Liver (tissue), 3 donors: Measurements from ENCODE around the gene CADPS.

Experiments used
- GABPA ChIP-seq, 2 donors: IDR thresholded peaks in 1 of 2; conservative IDR thresholded peaks in 1 of 2; 2 replicates each; pipeline ENCODE4 v1.6.1; 2016; ENCODE audit warnings: antibody characterized with exemption in 2 of 2, mild to moderate bottlenecking in 1 of 2, moderate library complexity in 1 of 2
- HNF4A ChIP-seq, 2 donors: conservative IDR thresholded peaks; 2 replicates each; pipeline ENCODE4 v1.6.1; 2016; ENCODE audit warnings: antibody characterized with exemption in 2 of 2, mild to moderate bottlenecking in 2 of 2
- HNF4G ChIP-seq: IDR thresholded peaks from 2 replicates; pipeline ENCODE4 v1.6.1; 2016; ENCODE audit warnings: antibody characterized with exemption
- JUND ChIP-seq, 2 donors: IDR thresholded peaks; 2 replicates each; pipeline ENCODE4 v1.6.1; 2016; ENCODE audit warnings: antibody characterized with exemption in 2 of 2
- MAX ChIP-seq: IDR thresholded peaks from 2 replicates; pipeline ENCODE4 v1.6.1; 2016; ENCODE audit warnings: antibody characterized with exemption
- RXRA ChIP-seq, 2 donors: IDR thresholded peaks; 2 replicates each; pipeline ENCODE4 v1.6.1; 2017 to 2018; ENCODE audit warnings: antibody characterized with exemption in 2 of 2, mild to moderate bottlenecking in 1 of 2
- SP1 ChIP-seq: IDR thresholded peaks from 2 replicates; pipeline ENCODE4 v1.6.1; 2018; ENCODE audit warnings: antibody characterized with exemption, mild to moderate bottlenecking
- TAF1 ChIP-seq: conservative IDR thresholded peaks from 2 replicates; pipeline ENCODE4 v1.6.1; 2016; ENCODE audit warnings: antibody characterized with exemption, mild to moderate bottlenecking
- YY1 ChIP-seq: IDR thresholded peaks from 2 replicates; pipeline ENCODE4 v1.6.1; 2016; ENCODE audit warnings: antibody characterized with exemption, mild to moderate bottlenecking
- ZBTB33 ChIP-seq: IDR thresholded peaks from 2 replicates; pipeline ENCODE4 v1.6.1; 2016; ENCODE audit warnings: antibody characterized with exemption
- TF ChIP-seq, protein P1 (sequence below): fragments of 150-350 bp; IDR thresholded peaks from 2 replicates; pipeline ENCODE4 v1.5.1; 2017; ENCODE audit warnings: improper control_type of control experiment, low read depth, low read length; ENCODE audit not compliant: missing input control
- TF ChIP-seq, protein P2 (sequence below): IDR thresholded peaks from 2 replicates; pipeline ENCODE4 v1.6.1; 2016; ENCODE audit warnings: antibody characterized with exemption, mild to moderate bottlenecking
- TF ChIP-seq, protein P3 (sequence below): IDR thresholded peaks from 2 replicates; pipeline ENCODE4 v1.6.1; 2016; ENCODE audit warnings: antibody characterized with exemption
- donor health status: healthy.
- donor health status: healthy.

DNA sequence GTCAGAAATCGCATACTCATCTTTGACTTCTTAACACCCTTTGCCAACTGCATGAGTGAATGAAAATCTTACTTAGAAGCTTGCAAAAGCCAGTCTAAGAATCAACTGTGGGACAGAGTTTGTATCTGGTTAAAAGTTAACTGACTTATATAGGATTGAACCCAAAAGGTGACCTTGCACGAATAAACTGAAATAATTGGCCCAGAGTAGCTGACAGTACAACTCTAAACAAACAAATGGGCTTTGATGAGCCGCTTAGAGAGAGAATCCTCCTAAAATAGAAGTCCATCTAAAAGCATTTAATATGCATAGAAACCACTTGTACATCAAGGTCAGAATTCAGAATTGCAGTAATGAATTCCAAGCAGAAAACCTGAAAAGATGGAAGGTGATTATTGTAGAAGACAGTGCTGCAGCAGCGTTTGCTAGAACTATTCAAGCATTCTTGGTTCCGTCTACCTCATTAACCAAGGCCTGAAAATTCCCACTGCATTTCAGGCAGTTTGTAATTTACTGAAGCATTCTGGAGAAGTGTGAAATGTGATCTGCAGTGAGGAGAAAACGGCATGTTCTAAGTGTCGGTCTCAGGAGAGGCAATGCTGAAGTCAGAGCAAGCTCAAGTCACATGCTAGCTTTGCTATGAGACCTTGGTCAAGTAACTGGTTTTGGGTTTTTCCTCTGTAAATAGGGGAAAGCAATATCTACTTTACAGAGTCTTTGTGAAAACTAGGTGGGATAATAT, 103.7 kb downstream of the CADPS start:
- TF ChIP-seq, protein P1, sequence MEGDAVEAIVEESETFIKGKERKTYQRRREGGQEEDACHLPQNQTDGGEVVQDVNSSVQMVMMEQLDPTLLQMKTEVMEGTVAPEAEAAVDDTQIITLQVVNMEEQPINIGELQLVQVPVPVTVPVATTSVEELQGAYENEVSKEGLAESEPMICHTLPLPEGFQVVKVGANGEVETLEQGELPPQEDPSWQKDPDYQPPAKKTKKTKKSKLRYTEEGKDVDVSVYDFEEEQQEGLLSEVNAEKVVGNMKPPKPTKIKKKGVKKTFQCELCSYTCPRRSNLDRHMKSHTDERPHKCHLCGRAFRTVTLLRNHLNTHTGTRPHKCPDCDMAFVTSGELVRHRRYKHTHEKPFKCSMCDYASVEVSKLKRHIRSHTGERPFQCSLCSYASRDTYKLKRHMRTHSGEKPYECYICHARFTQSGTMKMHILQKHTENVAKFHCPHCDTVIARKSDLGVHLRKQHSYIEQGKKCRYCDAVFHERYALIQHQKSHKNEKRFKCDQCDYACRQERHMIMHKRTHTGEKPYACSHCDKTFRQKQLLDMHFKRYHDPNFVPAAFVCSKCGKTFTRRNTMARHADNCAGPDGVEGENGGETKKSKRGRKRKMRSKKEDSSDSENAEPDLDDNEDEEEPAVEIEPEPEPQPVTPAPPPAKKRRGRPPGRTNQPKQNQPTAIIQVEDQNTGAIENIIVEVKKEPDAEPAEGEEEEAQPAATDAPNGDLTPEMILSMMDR, result no peak
- TF ChIP-seq SP1 (no peak), TAF1 (no peak), HNF4G (no peak), HNF4A (conservative IDR thresholded peaks at IDR 0.05) (no peak), YY1 (no peak), MAX (no peak), RXRA (IDR thresholded peaks at IDR 0.05) (no peak), JUND (IDR thresholded peaks at IDR 0.05) (no peak), ZBTB33 (no peak), GABPA (IDR thresholded peaks at IDR 0.05 in 1 of 2, conservative IDR thresholded peaks at IDR 0.05 in 1 of 2) (no peak)
- TF ChIP-seq, protein P2, sequence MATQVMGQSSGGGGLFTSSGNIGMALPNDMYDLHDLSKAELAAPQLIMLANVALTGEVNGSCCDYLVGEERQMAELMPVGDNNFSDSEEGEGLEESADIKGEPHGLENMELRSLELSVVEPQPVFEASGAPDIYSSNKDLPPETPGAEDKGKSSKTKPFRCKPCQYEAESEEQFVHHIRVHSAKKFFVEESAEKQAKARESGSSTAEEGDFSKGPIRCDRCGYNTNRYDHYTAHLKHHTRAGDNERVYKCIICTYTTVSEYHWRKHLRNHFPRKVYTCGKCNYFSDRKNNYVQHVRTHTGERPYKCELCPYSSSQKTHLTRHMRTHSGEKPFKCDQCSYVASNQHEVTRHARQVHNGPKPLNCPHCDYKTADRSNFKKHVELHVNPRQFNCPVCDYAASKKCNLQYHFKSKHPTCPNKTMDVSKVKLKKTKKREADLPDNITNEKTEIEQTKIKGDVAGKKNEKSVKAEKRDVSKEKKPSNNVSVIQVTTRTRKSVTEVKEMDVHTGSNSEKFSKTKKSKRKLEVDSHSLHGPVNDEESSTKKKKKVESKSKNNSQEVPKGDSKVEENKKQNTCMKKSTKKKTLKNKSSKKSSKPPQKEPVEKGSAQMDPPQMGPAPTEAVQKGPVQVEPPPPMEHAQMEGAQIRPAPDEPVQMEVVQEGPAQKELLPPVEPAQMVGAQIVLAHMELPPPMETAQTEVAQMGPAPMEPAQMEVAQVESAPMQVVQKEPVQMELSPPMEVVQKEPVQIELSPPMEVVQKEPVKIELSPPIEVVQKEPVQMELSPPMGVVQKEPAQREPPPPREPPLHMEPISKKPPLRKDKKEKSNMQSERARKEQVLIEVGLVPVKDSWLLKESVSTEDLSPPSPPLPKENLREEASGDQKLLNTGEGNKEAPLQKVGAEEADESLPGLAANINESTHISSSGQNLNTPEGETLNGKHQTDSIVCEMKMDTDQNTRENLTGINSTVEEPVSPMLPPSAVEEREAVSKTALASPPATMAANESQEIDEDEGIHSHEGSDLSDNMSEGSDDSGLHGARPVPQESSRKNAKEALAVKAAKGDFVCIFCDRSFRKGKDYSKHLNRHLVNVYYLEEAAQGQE, result no peak
- TF ChIP-seq, protein P3, sequence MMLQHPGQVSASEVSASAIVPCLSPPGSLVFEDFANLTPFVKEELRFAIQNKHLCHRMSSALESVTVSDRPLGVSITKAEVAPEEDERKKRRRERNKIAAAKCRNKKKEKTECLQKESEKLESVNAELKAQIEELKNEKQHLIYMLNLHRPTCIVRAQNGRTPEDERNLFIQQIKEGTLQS, result no peak
